HCT116 (cell line): ENCODE results near the gene POMGNT1. TPM values are rescaled to one million over a fixed set of nuclear protein-coding genes. Genes with fewer than 3 reads are reported as not detected.

Source experiments
- ATAC-seq: fragments of 200-7000 bp; cut with Tn5 transposase; 2 replicates; pipeline ENCODE4 v1.9.1; 2020; ENCODE audit warnings: mild to moderate bottlenecking, moderate library complexity
- BruUV-seq: library from RNA; stranded (reverse); fragments of 400-500 nt; replicated peaks from 2 replicates; lab custom pipeline; 2021; lab: Mats Ljungman, UMichigan
- CTCF ChIA-PET: fragments of 300-600 bp; sonication (Branson Sonifier 250); formaldehyde crosslinking; loops from one replicate; lab custom pipeline; 2021; ENCODE audit warnings: antibody characterized with exemption; lab: Charles Lee
- POLR2A ChIA-PET: fragments of 300-600, 350-600 bp; sonication (Branson Sonifier 250); formaldehyde crosslinking; loops from one replicate; lab custom pipeline; 2021; ENCODE audit warnings: antibody characterized with exemption; lab: Charles Lee
- RAD21 ChIA-PET, 2 experiments: fragments of 300-600 bp; sonication (Branson Sonifier 250); formaldehyde crosslinking; loops; one replicate each; lab custom pipeline; 2023; ENCODE audit warnings: low total read pairs in 2 of 2; ENCODE audit not compliant: uncharacterized antibody in 2 of 2, unreplicated experiment in 2 of 2, low non-redundant PET in 1 of 2; lab: Charles Lee
- DNase-seq: peaks from one replicate; pipeline ENCODE4 v3.0.0-alpha.2; 2010; ENCODE audit warnings: low read depth, low spot score
- H2AFZ ChIP-seq: fragments of 200-600 bp; shearing (Covaris generic), sonication (generic); 2 replicates; pipeline ENCODE4 v1.6.1; 2017; ENCODE audit warnings: low read depth, mixed run types, mixed read lengths, antibody characterized with exemption, low read length; ENCODE audit not compliant: poor library complexity, severe bottlenecking
- H3K27ac ChIP-seq: 2 replicates; pipeline ENCODE4 v1.5.1; 2012; ENCODE audit warnings: low read depth, low read length
- H3K27me3 ChIP-seq: fragments of 200-600 bp; sonication (generic); 2 replicates; pipeline ENCODE4 v1.6.1; 2016; ENCODE audit warnings: mixed run types, low read length, mixed read lengths; ENCODE audit not compliant: insufficient read depth
- H3K36me3 ChIP-seq, 2 experiments: fragments of 200-500 bp in 1 of 2; fragments of 200-600 bp in 1 of 2; sonication (Bioruptor generic) in 1 of 2; sonication (generic) in 1 of 2; 2 replicates each; pipeline versions ENCODE4 v1.5.1 to v1.6.1; 2014 to 2016; ENCODE audit warnings: low read length in 2 of 2, inconsistent platforms in 1 of 2, mixed read lengths in 1 of 2, mixed run types in 1 of 2; ENCODE audit not compliant: insufficient read depth in 2 of 2, control insufficient read depth in 1 of 2
- H3K4me1 ChIP-seq, 2 experiments: fragments of 200-600 bp in 1 of 2; sonication (generic) in 1 of 2; 2 replicates each; pipeline versions ENCODE4 v1.5.1 to v1.6.1; 2012 to 2017; ENCODE audit warnings: low read length in 2 of 2, inconsistent platforms in 1 of 2, mild to moderate bottlenecking in 1 of 2, mixed read lengths in 1 of 2, mixed run types in 1 of 2, moderate library complexity in 1 of 2; ENCODE audit not compliant: insufficient read depth in 2 of 2, control insufficient read depth in 1 of 2
- H3K4me2 ChIP-seq: fragments of 200-600 bp; sonication (generic); 2 replicates; pipeline ENCODE4 v1.6.1; 2017; ENCODE audit warnings: mixed run types, low read length, mixed read lengths
- H3K4me3 ChIP-seq, 2 experiments: fragments of 200-600 bp in 1 of 2; sonication (generic) in 1 of 2; replicated peaks in 1 of 2; 2 replicates each; pipeline ENCODE4 v1.5.1; 2011 to 2016; ENCODE audit warnings: low read length in 2 of 2, control low read depth in 1 of 2, low read depth in 1 of 2, mild to moderate bottlenecking in 1 of 2, mixed read lengths in 1 of 2, mixed run types in 1 of 2
- H3K79me2 ChIP-seq: fragments of 200-600 bp; sonication (generic); 2 replicates; pipeline ENCODE4 v1.6.1; 2017; ENCODE audit warnings: mild to moderate bottlenecking, mixed run types, low read length, moderate library complexity, mixed read lengths; ENCODE audit not compliant: insufficient read depth
- H3K9ac ChIP-seq: fragments of 200-600 bp; sonication (generic); 2 replicates; pipeline ENCODE4 v1.6.1; 2016; ENCODE audit warnings: low read length, mixed read lengths
- H3K9me2 ChIP-seq: fragments of 200-600 bp; sonication (generic), shearing (Covaris generic); 2 replicates; pipeline ENCODE4 v1.6.1; 2017; ENCODE audit warnings: mixed run types, mild to moderate bottlenecking, moderate library complexity; ENCODE audit not compliant: insufficient read depth
- H3K9me3 ChIP-seq, 2 experiments: fragments of 200-500 bp in 1 of 2; fragments of 200-600 bp in 1 of 2; sonication (Bioruptor generic) in 1 of 2; sonication (generic) in 1 of 2; 2 replicates each; pipeline ENCODE4 v1.6.1; 2014 to 2017; ENCODE audit warnings: low read length in 2 of 2, mixed read lengths in 2 of 2, inconsistent platforms in 1 of 2, low read depth in 1 of 2, mild to moderate bottlenecking in 1 of 2, mixed run types in 1 of 2, moderate library complexity in 1 of 2; ENCODE audit not compliant: control insufficient read depth in 1 of 2, insufficient read depth in 1 of 2
- H4K20me1 ChIP-seq: fragments of 200-600 bp; sonication (generic), shearing (Covaris generic); 2 replicates; pipeline ENCODE4 v1.6.1; 2017; ENCODE audit warnings: mixed run types, mild to moderate bottlenecking, moderate library complexity; ENCODE audit not compliant: insufficient read depth
- CBX3 ChIP-seq: IDR thresholded peaks from 2 replicates; pipeline ENCODE4 v1.6.1; 2012; ENCODE audit warnings: low read depth
- EGR1 ChIP-seq: IDR thresholded peaks from 2 replicates; pipeline ENCODE4 v1.6.1; 2012; ENCODE audit warnings: low read depth
- EZH2phosphoT487 ChIP-seq: fragments of 200-600 bp; IDR thresholded peaks from 2 replicates; pipeline ENCODE4 v1.6.1; 2018; ENCODE audit warnings: antibody characterized with exemption, borderline replicate concordance
- FOSL1 ChIP-seq: IDR thresholded peaks from 2 replicates; pipeline ENCODE4 v1.6.1; 2012; ENCODE audit warnings: low read depth
- JUND ChIP-seq: IDR thresholded peaks from 2 replicates; pipeline ENCODE4 v1.6.1; 2012
- POLR2AphosphoS5 ChIP-seq: IDR thresholded peaks from 2 replicates; pipeline ENCODE4 v1.6.1; 2011; ENCODE audit warnings: mild to moderate bottlenecking, low read depth, low read length, moderate library complexity
- RAD21 ChIP-seq: IDR thresholded peaks from 2 replicates; pipeline ENCODE4 v1.6.1; 2012; ENCODE audit warnings: low read depth, mild to moderate bottlenecking
- SP1 ChIP-seq: IDR thresholded peaks from 2 replicates; pipeline ENCODE4 v1.6.1; 2012; ENCODE audit warnings: low read depth
- SRF ChIP-seq: IDR thresholded peaks from 2 replicates; pipeline ENCODE4 v1.6.1; 2012; ENCODE audit warnings: low read depth
- TCF7L2 ChIP-seq: IDR thresholded peaks from 2 replicates; pipeline ENCODE4 v1.7.0; 2011; ENCODE audit warnings: borderline replicate concordance, inconsistent platforms; ENCODE audit not compliant: insufficient read depth, insufficient read length; ENCODE audit errors: extremely low read depth
- YY1 ChIP-seq: IDR thresholded peaks from 2 replicates; pipeline ENCODE4 v1.6.1; 2011; ENCODE audit warnings: low read length, low read depth, moderate library complexity, mild to moderate bottlenecking; ENCODE audit not compliant: insufficient replicate concordance; ENCODE audit errors: extremely low read depth
- intact Hi-C: fragments of 100-400 bp; cut with micrococcal nuclease; formaldehyde crosslinking; loops from 2 replicates; pipeline ENCODE4 v1.10.0; 2022
- total RNA-seq: library from RNA; stranded (reverse); gene quantifications from one replicate; pipeline ENCODE4 v1.2.1, GENCODE V29; 2021; ENCODE audit not compliant: unreplicated experiment
- TF ChIP-seq, protein P1 (sequence below): IDR thresholded peaks from 2 replicates; pipeline ENCODE4 v1.6.1; 2011; ENCODE audit warnings: mild to moderate bottlenecking, low read length, moderate library complexity; ENCODE audit not compliant: insufficient replicate concordance; ENCODE audit errors: extremely low read depth
- TF ChIP-seq, protein P2 (sequence below): IDR thresholded peaks from 2 replicates; pipeline ENCODE4 v1.6.1; 2012
- TF ChIP-seq, protein P3 (sequence below): IDR thresholded peaks from 2 replicates; pipeline ENCODE4 v1.6.1; 2012; ENCODE audit warnings: low read depth

Gene POMGNT1
- total RNA-seq, 1 experiment from 2014 or later = 97.7 TPM

DNA sequence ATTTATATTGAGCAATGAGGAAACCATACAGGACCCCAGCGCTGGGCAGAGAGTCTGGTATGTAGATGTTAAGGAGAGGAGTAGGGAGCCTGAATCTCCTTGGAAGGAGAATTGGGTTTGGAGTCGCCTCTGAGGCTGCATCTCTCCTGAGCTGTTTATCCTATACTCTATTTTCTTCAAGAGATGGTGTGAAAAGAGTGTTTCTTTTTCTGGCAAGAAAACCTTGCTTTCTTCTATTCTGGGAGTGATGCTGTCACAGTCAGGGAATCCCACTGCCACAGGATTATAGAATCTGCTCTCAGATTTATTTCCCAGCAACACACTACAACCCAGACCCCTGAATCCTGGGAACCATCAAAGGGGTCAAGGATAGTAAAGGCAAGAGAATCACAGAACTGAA, 8.2 kb upstream of the POMGNT1 start:
- BruUV-seq = no TSS peak
- ChIA-PET RAD21 (no interaction called here), CTCF (interaction anchor here (1.2 kb wide), 1 partner anchor 17 kb away, joined by 3 read pairs; no protein-coding TSS in a partner anchor), POLR2A (no interaction called here)
- ATAC-seq (no peak), DNase-seq (no peak)
- Histone ChIP-seq H3K27ac (no peak overlapping the region), H3K9ac (no peak overlapping the region), H3K4me2 (no peak overlapping the region), H3K9me3 (no peaks in the 10 kb centered on the region), H3K79me2 (no peaks in the 10 kb centered on the region), H3K4me1 (peaks cover 0 to 14% of the 10 kb centered on the region in 2 experiments; a peak in 2 of 4 replicates), H3K9me2 (no peaks in the 10 kb centered on the region), H4K20me1 (no peaks in the 10 kb centered on the region), H2AFZ (no peak overlapping the region), H3K27me3 (no peaks in the 10 kb centered on the region), H3K36me3 (no peaks in the 10 kb centered on the region), H3K4me3 (no peak overlapping the region)
- intact Hi-C loops = no loop called here
- TF ChIP-seq JUND (no peak), SP1 (no peak), RAD21 (no peak), SRF (no peak), POLR2AphosphoS5 (no peak), CBX3 (no peak), YY1 (no peak), TCF7L2 (no peak), EZH2phosphoT487 (no peak), FOSL1 (no peak), EGR1 (no peak)
- TF ChIP-seq, protein P1, sequence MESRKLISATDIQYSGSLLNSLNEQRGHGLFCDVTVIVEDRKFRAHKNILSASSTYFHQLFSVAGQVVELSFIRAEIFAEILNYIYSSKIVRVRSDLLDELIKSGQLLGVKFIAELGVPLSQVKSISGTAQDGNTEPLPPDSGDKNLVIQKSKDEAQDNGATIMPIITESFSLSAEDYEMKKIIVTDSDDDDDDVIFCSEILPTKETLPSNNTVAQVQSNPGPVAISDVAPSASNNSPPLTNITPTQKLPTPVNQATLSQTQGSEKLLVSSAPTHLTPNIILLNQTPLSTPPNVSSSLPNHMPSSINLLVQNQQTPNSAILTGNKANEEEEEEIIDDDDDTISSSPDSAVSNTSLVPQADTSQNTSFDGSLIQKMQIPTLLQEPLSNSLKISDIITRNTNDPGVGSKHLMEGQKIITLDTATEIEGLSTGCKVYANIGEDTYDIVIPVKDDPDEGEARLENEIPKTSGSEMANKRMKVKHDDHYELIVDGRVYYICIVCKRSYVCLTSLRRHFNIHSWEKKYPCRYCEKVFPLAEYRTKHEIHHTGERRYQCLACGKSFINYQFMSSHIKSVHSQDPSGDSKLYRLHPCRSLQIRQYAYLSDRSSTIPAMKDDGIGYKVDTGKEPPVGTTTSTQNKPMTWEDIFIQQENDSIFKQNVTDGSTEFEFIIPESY = no peak
- TF ChIP-seq, protein P2, sequence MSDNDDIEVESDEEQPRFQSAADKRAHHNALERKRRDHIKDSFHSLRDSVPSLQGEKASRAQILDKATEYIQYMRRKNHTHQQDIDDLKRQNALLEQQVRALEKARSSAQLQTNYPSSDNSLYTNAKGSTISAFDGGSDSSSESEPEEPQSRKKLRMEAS = no peak
- TF ChIP-seq, protein P3, sequence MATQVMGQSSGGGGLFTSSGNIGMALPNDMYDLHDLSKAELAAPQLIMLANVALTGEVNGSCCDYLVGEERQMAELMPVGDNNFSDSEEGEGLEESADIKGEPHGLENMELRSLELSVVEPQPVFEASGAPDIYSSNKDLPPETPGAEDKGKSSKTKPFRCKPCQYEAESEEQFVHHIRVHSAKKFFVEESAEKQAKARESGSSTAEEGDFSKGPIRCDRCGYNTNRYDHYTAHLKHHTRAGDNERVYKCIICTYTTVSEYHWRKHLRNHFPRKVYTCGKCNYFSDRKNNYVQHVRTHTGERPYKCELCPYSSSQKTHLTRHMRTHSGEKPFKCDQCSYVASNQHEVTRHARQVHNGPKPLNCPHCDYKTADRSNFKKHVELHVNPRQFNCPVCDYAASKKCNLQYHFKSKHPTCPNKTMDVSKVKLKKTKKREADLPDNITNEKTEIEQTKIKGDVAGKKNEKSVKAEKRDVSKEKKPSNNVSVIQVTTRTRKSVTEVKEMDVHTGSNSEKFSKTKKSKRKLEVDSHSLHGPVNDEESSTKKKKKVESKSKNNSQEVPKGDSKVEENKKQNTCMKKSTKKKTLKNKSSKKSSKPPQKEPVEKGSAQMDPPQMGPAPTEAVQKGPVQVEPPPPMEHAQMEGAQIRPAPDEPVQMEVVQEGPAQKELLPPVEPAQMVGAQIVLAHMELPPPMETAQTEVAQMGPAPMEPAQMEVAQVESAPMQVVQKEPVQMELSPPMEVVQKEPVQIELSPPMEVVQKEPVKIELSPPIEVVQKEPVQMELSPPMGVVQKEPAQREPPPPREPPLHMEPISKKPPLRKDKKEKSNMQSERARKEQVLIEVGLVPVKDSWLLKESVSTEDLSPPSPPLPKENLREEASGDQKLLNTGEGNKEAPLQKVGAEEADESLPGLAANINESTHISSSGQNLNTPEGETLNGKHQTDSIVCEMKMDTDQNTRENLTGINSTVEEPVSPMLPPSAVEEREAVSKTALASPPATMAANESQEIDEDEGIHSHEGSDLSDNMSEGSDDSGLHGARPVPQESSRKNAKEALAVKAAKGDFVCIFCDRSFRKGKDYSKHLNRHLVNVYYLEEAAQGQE = no peak
